HEK293T (cell line): ENCODE data around the gene SHQ1.

Source experiments
- CTCF ChIA-PET: fragments of 350-600 bp; formaldehyde crosslinking; extraction: SDS; loops from one replicate; lab custom pipeline; 2021; ENCODE audit warnings: antibody characterized with exemption, inconsistent platforms; lab: Yijun Ruan, JAX
- POLR2A ChIA-PET: fragments of 350-600 bp; formaldehyde crosslinking; extraction: SDS; loops from one replicate; lab custom pipeline; 2020; ENCODE audit warnings: antibody characterized with exemption, inconsistent platforms; lab: Yijun Ruan, JAX
- DNase-seq: peaks from one replicate; pipeline ENCODE4 v3.0.0; 2012; ENCODE audit warnings: mixed read lengths; ENCODE audit errors: extremely low spot score
- ARNT ChIP-seq: fragments of 450-650 bp; IDR thresholded peaks from 2 replicates; pipeline ENCODE4 v1.6.1; 2017; ENCODE audit warnings: mild to moderate bottlenecking
- BHLHE40 ChIP-seq: fragments of 450-650 bp; IDR thresholded peaks from 2 replicates; pipeline ENCODE4 v1.6.1; 2016; ENCODE audit warnings: mild to moderate bottlenecking, moderate library complexity, borderline replicate concordance
- CTBP1 ChIP-seq: fragments of 450-650 bp; IDR thresholded peaks from 2 replicates; pipeline ENCODE4 v1.6.1; 2016; ENCODE audit warnings: borderline replicate concordance
- ELF4 ChIP-seq: fragments of 450-650 bp; IDR thresholded peaks from 2 replicates; pipeline ENCODE4 v1.6.1; 2017; ENCODE audit warnings: antibody characterized with exemption
- FOXA1 ChIP-seq: fragments of 450-650 bp; IDR thresholded peaks from 2 replicates; pipeline ENCODE4 v1.6.1; 2016; ENCODE audit warnings: mild to moderate bottlenecking
- FOXK2 ChIP-seq: fragments of 450-650 bp; IDR thresholded peaks from 2 replicates; pipeline ENCODE4 v1.6.1; 2016; ENCODE audit warnings: mild to moderate bottlenecking
- FOXM1 ChIP-seq: fragments of 450-650 bp; IDR thresholded peaks from 2 replicates; pipeline ENCODE4 v1.6.1; 2017; ENCODE audit warnings: mild to moderate bottlenecking, borderline replicate concordance
- HDGF ChIP-seq: fragments of 450-650 bp; IDR thresholded peaks from 2 replicates; pipeline ENCODE4 v1.6.1; 2017; ENCODE audit warnings: antibody characterized with exemption, borderline replicate concordance
- L3MBTL2 ChIP-seq: fragments of 450-650 bp; conservative IDR thresholded peaks from 2 replicates; pipeline ENCODE4 v1.6.1; 2016; ENCODE audit warnings: mild to moderate bottlenecking
- LEF1 ChIP-seq: fragments of 450-650 bp; IDR thresholded peaks from 2 replicates; pipeline ENCODE4 v1.6.1; 2017; ENCODE audit warnings: mild to moderate bottlenecking, borderline replicate concordance
- NFRKB ChIP-seq: fragments of 450-650 bp; IDR thresholded peaks from 2 replicates; pipeline ENCODE4 v1.6.1; 2016; ENCODE audit warnings: mild to moderate bottlenecking, moderate library complexity
- SP1 ChIP-seq: fragments of 450-650 bp; IDR thresholded peaks from 2 replicates; pipeline ENCODE4 v1.6.1; 2017
- SUZ12 ChIP-seq: fragments of 450-650 bp; IDR thresholded peaks from 2 replicates; pipeline ENCODE4 v1.6.1; 2016; ENCODE audit warnings: mild to moderate bottlenecking
- TARDBP ChIP-seq: fragments of 450-650 bp; IDR thresholded peaks from 2 replicates; pipeline ENCODE4 v1.6.1; 2016
- ZNF384 ChIP-seq: fragments of 450-650 bp; IDR thresholded peaks from 2 replicates; pipeline ENCODE4 v1.6.1; 2016
- TF ChIP-seq, protein P1 (sequence below): fragments of 450-650 bp; IDR thresholded peaks from 2 replicates; pipeline ENCODE4 v1.6.1; 2016

The SHQ1 gene

GRCh38 chr3:72702997-72703396 lies 145.2 kb downstream of the SHQ1 start:
- ChIA-PET CTCF (no interaction called here), POLR2A (no interaction called here)
- TF ChIP-seq, protein P1, sequence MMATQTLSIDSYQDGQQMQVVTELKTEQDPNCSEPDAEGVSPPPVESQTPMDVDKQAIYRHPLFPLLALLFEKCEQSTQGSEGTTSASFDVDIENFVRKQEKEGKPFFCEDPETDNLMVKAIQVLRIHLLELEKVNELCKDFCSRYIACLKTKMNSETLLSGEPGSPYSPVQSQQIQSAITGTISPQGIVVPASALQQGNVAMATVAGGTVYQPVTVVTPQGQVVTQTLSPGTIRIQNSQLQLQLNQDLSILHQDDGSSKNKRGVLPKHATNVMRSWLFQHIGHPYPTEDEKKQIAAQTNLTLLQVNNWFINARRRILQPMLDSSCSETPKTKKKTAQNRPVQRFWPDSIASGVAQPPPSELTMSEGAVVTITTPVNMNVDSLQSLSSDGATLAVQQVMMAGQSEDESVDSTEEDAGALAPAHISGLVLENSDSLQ: no peak
- TF ChIP-seq FOXA1 (no peak), SUZ12 (no peak), LEF1 (no peak), ARNT (no peak), FOXM1 (no peak), CTBP1 (no peak), ZNF384 (no peak)
- no peak for DNase-seq

GRCh38 chr3:72702390-72702789 lies 145.9 kb downstream of the SHQ1 start:
- TF ChIP-seq SP1: no peak
- TF ChIP-seq TARDBP: no peak
- TF ChIP-seq ARNT: no peak
- TF ChIP-seq HDGF: no peak
- TF ChIP-seq FOXM1: no peak
- no peak for TF ChIP-seq FOXA1
- TF ChIP-seq LEF1: no peak
- TF ChIP-seq SUZ12: no peak
- no peak for TF ChIP-seq ZNF384
- no peak for TF ChIP-seq FOXK2
- TF ChIP-seq BHLHE40: no peak
- ChIA-PET CTCF (interaction anchor here (0.6 kb wide), 1 partner anchor 35 kb away, joined by 4 read pairs; no protein-coding TSS in a partner anchor), POLR2A (no interaction called here)
- DNase-seq: no peak

- no peak for DNase-seq
- no peak for TF ChIP-seq ELF4
- no peak for TF ChIP-seq CTBP1
- no peak for TF ChIP-seq FOXA1
- POLR2A ChIA-PET: no interaction called here
- CTCF ChIA-PET: no interaction called here
Observed at GRCh38 chr3:72700106-72700505, 148.1 kb downstream of the SHQ1 start.

- TF ChIP-seq CTBP1: no peak
- TF ChIP-seq NFRKB: no peak
- no peak for TF ChIP-seq ELF4
- TF ChIP-seq SP1: no peak
- no peak for TF ChIP-seq FOXA1
- TF ChIP-seq TARDBP: no peak
- no peak for TF ChIP-seq L3MBTL2
- no peak for TF ChIP-seq LEF1
- TF ChIP-seq BHLHE40: no peak
- TF ChIP-seq FOXM1: no peak
- no peak for TF ChIP-seq FOXK2
- ChIA-PET CTCF (no interaction called here), POLR2A (no interaction called here)
- DNase-seq: no peak
Observed at GRCh38 chr3:72699631-72700030, 148.6 kb downstream of the SHQ1 start.
